HG03095 (cell line): ENCODE data around the gene PSD4.

Experiments
- ATAC-seq: cut with Tn5 transposase; IDR thresholded peaks from one replicate; pipeline ENCODE4 v1.9.1; 2021; ENCODE audit warnings: moderate library complexity; ENCODE audit not compliant: unreplicated experiment

PSD4 gene

GRCh38 chr2:113235347-113236226 is 61.8 kb downstream of the PSD4 start:
- ATAC-seq: peak; percentile 76

GRCh38 chr2:113236367-113237159 is 62.8 kb downstream of the PSD4 start:
- ATAC-seq: no peak

- no peak for ATAC-seq
Measured at GRCh38 chr2:113237604-113238160, 63.9 kb downstream of the PSD4 start.

- no peak for ATAC-seq
Measured at GRCh38 chr2:113238871-113239839, 65.4 kb downstream of the PSD4 start.

- ATAC-seq: no peak
Measured at GRCh38 chr2:113240150-113240914, 66.6 kb downstream of the PSD4 start.

GRCh38 chr2:113240915-113241911 is 67.4 kb downstream of the PSD4 start:
- no peak for ATAC-seq

GRCh38 chr2:113242327-113242726 is 68.6 kb downstream of the PSD4 start:
- no peak for ATAC-seq

- ATAC-seq: no peak
Measured at GRCh38 chr2:113245276-113245711, 71.5 kb downstream of the PSD4 start.

GRCh38 chr2:113246606-113247005 is 72.8 kb downstream of the PSD4 start:
- ATAC-seq: no peak

GRCh38 chr2:113248997-113249770 is 75.4 kb downstream of the PSD4 start:
- ATAC-seq: no peak

- no peak for ATAC-seq
Measured at GRCh38 chr2:113251118-113251517, 77.3 kb downstream of the PSD4 start.

- ATAC-seq: no peak
Measured at GRCh38 chr2:113252047-113252590, 78.3 kb downstream of the PSD4 start.

GRCh38 chr2:113253453-113253852 is 79.7 kb downstream of the PSD4 start:
- ATAC-seq: no peak

GRCh38 chr2:113255140-113256070 is 81.6 kb downstream of the PSD4 start:
- no peak for ATAC-seq

GRCh38 chr2:113257516-113258264 is 83.9 kb downstream of the PSD4 start:
- ATAC-seq: no peak
